ENCODE data around the gene ADGRG4. TPM values are rescaled to one million over a fixed set of nuclear protein-coding genes. Genes with fewer than 3 reads are reported as not detected.

ADGRG4 gene
- total RNA-seq, 1 experiment from 2014 or later: not detected

DNA sequence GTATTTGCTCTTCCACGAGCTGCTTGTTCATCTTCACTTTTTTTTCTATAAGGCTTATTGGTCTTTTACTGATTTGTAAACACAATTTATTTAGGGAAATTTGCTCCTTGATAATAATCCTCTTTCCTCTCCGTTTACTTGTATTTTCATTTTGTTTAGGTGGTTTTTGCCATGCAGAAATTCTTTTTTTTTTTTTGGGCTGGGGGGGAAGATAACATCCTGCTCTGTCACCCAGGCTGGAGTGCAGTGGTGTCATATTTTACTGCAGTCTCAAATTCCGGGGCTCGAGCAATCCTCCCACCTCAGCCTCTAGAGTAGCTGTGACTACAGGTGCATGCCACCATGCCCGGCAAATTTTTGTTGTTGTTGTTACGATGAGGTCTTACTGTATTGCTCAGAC, 155.4 kb downstream of the ADGRG4 start:
- no peak for DNase-seq (ENCODE audit: low spot score)

DNA sequence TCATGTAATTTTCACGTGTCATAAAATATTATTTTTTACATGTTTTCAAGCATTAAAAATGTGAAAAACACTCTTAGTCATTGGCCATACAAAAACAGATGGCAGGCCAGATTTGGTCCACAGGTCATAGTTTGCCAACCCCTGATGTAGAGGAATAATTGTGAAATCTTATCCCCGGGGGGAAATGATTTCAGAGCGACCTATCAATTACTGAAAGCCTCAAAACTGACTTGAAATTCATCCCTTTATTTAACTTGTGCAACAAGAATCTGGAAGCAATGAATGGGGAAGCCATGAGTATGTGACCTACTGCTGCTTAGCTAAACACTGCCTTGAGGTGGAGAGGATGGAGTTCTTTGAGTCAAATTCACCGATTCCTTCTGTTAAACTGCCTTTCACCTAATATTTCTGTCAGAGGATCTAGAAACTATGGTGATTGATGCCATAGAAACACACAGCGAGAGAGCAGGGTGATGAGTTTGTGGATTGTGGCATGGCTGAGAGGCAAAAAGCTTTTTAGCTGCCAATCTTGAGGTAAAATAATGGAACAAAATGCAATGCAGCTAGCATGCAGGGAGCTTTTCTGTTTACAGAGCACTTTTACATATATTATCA, 156.6 kb downstream of the ADGRG4 start:
- DNase-seq (ENCODE audit: low spot score): no peak

DNA sequence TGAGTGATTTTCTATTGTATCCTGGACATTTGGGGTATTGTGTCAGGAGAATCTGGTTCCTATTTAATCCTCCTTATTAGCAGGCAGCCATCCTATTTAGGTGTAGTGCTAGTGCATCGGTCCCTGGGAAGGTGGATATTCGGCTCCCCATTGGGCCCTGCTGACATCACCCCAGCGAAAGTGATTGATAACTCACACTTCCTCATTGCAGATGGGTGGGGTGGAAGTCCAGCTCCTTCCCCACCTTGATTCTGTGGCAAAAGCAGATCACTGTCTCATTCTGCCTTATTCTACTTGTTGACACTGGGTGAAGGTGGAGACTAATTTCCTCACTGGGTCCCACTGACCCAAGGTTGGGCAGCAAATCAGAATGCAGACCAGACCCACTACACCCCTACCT, 163.8 kb downstream of the ADGRG4 start:
- DNase-seq (ENCODE audit: low spot score): no peak

Other genes with a start within 250 kb of the ADGRG4 start
- gene FHL1, start 153.4 kb upstream of the ADGRG4 start, total RNA-seq (2014; rRNA removed; shearing (Covaris generic)): 139 and 149 TPM in 2 replicates
- 17.9 and 19.3 TPM in 2 replicates for gene MAP7D3, start 49.6 kb upstream of the ADGRG4 start, total RNA-seq (2014; rRNA removed; shearing (Covaris generic))
- gene BRS3, start 187.0 kb downstream of the ADGRG4 start, total RNA-seq (2014; rRNA removed; shearing (Covaris generic)): not detected in 2 replicates
- gene HTATSF1, start 196.6 kb downstream of the ADGRG4 start, total RNA-seq (2014; rRNA removed; shearing (Covaris generic)): 47.6 and 58.8 TPM in 2 replicates
- not detected in 2 replicates for gene VGLL1, start 231.3 kb downstream of the ADGRG4 start, total RNA-seq (2014; rRNA removed; shearing (Covaris generic))

All from H4 (cell line).